NCI-H526 (cell line): ENCODE results near the gene STX5.
"Not testable (repeated sequence)": the region's sequence is repeated elsewhere in the genome, so short reads cannot be mapped to it uniquely, and the experiment has no call there.

ENCODE experiments used
- DNase-seq, 2 experiments: peaks; one replicate each; lab custom pipeline; 2025; lab: John Stamatoyannopoulos, UW

The STX5 gene

GRCh38 chr11:62830904-62831519 lies 839 bp downstream of the STX5 start:
- no peak for DNase-seq

DNA sequence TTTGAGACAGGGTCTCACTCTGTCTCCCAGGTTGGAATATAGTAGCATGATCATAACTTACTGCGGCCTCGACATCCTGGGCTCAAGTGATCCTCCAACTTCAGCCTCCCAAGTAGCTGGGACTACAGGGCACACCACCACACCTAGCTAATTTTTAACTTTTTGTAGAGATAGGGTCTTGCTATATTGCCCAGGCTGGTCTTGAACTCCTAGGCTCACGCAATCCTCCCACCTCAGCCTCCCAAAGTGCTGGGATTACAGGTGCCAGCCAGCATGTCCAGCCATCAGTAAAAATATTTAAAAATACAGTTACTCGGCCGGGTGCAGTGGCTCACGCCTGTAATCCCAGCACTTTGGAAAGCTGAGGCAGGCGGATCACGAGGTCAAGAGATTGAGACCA lies 3.7 kb downstream of the STX5 start:
- not testable (repeated sequence) for DNase-seq

DNA sequence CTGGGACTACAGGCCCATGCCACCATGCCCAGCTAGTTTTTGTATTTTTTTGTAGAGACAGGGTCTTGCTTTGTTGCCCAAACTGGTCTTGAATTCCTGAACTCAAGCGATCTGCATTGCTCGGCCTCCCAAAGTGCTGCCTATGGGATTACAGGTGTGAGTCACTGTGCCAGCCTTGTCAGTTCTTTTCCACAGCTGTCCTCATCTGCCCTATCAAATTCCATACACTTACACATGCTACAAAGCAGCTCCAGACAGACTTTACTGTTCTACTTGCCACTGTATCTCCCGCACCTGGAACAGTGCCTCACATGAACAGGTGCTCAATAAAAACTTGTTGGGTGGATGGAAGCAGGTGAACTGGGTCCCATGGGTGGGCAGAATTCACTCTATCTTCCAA lies 8.2 kb downstream of the STX5 start:
- no peak for DNase-seq

DNA sequence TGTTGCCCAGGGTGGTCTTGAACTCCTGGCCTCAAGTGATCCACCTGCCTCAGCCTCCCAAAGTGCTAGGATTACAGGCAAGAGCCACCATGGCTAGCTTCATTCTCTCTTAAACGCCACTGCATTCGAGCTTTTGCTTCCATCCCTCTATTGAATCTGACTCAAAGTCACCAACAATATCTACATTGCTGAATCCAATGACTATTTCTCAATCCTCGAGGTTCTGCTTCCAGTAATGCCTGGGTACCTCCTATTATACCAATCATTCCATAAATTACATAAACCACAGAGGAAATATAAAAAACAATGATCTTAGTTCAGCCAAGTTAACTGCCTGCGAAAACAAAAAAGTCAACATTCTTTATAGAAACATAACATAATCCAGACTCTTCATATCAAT lies 14.7 kb downstream of the STX5 start:
- no peak for DNase-seq

DNA sequence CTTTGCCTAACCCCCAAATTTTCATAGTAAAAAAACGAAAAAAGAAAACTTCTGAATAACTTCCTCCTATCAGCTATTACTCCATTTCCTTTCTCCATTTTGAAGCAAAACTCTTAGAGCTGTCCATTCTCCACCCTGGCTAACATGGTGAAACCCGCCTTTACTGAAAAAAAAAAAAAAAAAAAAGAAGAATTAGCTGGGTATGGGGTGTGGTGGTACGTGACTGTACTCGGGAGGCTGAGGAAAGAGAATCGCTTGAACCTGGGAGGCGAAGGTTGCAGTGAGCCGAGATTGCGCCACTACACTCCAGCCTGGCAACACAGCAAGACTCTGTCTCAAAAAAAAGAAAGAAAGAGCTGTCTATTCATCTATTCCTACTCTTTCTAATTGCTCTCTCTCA lies 15.3 kb downstream of the STX5 start:
- no peak for DNase-seq

DNA sequence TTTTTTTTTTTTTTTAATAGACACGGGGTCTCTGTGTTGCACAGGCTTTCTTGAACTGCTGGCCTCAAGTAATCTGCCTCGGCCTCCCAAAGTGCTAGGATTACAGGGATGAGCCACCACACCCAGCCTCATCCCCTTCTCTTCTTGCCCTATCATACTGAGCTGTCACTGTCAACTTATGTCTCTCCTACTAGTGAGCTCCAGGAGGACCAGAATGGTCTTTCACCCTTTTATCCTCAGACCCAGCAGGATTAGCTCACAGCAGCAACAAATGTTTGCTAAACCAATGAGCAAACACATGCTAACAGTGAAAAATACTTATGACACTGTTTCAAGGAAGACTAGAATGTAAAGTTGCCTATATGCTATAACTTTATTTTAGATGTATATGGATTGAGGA lies 20.2 kb downstream of the STX5 start:
- no peak for DNase-seq

GRCh38 chr11:62810748-62811147 lies 21.1 kb downstream of the STX5 start:
- DNase-seq, result no peak

GRCh38 chr11:62806611-62807121 lies 25.2 kb downstream of the STX5 start:
- DNase-seq, result no peak

DNA sequence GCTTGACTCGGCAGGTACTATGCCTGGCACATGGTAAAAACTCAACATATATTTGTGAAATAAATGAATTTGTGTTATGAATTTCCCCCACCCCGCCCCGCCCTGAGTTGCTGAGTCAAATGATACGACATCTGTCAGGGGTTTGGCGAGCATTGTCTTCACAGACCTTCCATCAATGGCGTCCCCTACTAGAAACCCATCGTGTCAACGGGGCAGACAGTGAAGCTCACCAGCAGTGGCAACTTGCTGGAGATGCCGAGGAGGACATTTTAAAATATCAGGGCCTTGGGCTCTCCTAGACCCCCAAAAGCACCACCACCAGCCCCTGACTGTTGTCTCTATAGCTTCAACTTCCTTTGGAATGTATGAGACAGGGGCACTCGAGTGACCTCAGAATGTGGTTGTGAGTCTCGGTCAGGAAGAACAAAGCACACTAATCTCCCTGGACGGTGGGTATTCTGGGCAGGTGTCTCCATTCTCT lies 25.9 kb downstream of the STX5 start:
- DNase-seq, result peak in 1 of 2 experiments; percentile 55

- DNase-seq, result peak; percentile 83 to 98
Observed at GRCh38 chr11:62805076-62805892, 26.6 kb downstream of the STX5 start, which contains the start of gene NXF1. TSS of gene NXF1 (minus strand) at chr11:62805440. CDS start at chr11:62805356, 84 bp downstream.

GRCh38 chr11:62804310-62805075 lies 27.4 kb downstream of the STX5 start:
- DNase-seq, result no peak

- no peak for DNase-seq
Observed at GRCh38 chr11:62801071-62801470, 30.8 kb downstream of the STX5 start.

GRCh38 chr11:62799486-62799885 lies 32.4 kb downstream of the STX5 start:
- DNase-seq, result no peak

DNA sequence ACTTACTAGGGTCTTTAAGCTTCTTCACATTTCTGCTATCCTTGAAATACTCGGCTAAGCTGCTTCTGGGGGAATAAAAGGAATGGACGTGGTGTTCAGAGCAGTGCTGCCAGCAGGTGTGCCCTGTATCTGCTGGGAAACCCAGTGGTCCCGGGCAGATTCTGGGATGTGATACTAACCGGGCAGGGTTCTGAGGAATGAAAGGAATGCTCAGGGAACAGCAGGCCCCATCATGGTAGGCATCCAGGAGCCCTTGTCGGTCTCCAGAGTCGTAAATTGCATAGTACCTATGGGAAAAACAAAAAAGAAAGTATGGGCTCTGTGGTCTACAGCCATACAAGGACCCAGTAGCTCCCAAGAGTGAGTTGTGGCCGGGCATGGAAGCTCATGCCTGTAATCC lies 35.6 kb downstream of the STX5 start:
- no peak for DNase-seq

GRCh38 chr11:62794201-62794775 lies 37.6 kb downstream of the STX5 start:
- no peak for DNase-seq

DNA sequence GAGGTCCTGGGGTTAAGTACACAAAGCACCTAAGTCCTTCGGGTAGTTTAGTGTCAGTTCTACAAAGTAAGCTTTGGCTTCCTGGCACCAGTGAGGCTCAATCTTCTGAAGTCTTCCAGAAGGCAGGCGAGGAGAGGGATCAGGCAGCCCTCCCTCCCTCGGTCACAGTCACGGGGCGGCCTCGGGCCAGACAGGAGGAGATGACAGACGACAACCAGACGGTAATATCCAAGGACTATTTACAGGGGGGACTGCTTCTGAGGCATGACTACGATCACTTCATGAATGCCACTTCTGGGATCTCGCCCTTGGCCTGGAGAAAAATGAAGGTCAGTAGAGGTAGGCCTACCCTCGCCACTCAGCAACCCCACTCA lies 39.7 kb downstream of the STX5 start:
- DNase-seq, result no peak

DNA sequence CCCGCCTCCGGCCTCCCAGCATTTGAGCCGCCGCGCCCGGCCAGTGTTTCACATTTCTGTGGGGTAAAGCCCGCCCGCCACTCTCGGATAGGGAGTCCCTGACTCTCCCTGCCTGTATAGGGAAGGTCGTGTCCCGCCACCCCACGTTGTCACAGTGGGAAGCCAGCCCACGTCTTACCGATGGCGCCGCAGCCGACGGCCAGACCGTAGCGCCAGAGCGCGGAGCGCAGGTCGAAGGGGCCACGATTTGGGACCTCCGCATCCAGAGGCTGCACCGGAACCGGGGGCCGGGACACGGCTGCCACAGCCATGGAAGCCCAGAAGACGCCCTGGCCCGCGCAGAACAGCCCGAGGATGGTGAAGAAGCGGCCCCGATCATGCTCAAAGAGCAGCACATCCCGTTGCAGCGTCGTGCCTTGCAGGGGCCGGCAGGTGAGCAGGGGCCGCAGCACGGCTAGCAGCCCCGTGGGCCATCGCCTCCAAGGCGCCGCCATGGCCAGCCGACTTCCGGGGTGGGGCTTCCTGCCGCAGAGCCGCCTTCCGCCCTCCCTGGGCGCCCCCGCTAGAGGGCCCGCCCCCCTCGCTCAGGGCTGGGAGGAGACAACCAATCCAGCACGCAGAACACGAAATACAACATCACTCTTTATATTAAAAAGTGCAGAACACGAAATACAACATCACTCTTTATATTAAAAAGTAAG lies 40.2 kb downstream of the STX5 start, which contains the start of gene TMEM223:
Gene TMEM223, minus strand, starts transcription at position 506 of the 701 bp plus-strand sequence. Its CDS starts 12 bp downstream, at position 494.
- peak; percentile 54 to 93 for DNase-seq

- no peak for DNase-seq
Observed at GRCh38 chr11:62789576-62789975, 42.3 kb downstream of the STX5 start.

DNA sequence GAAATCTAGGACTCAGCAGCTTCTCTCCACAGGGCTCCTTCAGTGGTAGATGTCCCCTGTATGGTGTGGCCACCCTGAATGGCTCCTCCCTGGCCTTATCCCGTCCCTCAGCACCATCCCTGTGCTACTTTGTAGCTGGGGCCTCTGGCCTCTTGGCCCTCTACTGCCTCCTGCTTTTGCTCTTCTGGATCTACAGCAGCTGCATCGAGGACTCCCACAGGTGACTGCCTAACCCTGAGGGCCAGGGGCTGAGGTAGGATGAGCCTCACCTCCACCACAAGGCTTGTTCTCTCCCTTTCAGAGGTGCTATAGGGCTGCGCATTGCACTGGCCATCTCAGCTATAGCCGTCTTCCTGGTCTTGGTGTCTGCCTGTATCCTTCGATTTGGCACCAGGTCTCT lies 42.9 kb downstream of the STX5 start:
- no peak for DNase-seq

DNA sequence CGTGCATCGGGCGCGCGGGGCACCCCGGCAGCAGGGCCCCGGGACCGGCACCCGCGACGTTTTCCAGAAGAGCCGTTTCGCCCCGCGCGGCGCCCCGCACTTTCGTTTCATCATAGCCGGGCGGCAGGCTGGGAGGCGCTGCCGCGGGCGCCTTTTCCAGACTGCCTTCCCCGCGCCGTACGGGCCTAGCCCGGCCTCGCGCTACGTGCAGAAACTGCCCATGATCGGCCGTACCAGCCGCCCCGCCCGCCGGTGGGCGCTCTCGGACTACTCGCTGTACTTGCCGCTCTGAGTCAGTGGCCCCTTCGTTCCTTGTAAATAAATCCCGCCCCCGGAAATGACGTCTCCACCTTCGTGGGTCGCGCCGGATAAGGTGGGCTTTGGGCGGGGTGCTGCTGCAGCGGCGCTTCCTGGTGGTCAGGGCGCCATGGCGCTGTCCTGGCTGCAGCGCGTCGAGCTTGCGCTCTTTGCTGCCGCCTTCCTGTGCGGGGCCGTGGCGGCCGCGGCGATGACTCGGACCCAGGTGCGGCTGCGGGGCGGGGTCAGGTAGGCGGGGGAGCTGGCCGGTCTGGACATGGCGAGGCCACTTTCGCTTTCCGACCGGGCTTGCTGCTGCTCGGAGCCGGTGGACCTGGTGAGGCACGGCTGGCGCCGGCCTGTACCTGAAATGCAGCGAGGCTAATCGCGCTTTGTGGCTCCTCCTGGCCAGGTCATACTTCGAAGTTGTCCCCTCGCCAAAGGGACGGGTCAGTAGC lies 44.7 kb downstream of the STX5 start, which contains the start of gene TMEM179B:
Gene TMEM179B, plus strand, starts transcription at position 398 of the 755 bp plus-strand sequence. Its CDS starts 30 bp downstream, at position 428.
- DNase-seq, result peak; percentile 97 to 99
